DOHH2 (cell line): ENCODE data around the gene ARL15.

ENCODE experiments used
- H3F3A ChIP-seq: fragments of 200-600 bp; sonication (generic), shearing (Covaris generic); 2 replicates; pipeline ENCODE4 v1.6.0; 2016; ENCODE audit warnings: antibody characterized with exemption, mild to moderate bottlenecking; ENCODE audit not compliant: control insufficient read depth, insufficient read depth
- H3K27ac ChIP-seq: fragments of 200-600 bp; sonication (generic); 2 replicates; pipeline ENCODE4 v1.5.1; 2014; ENCODE audit warnings: low read depth, mild to moderate bottlenecking, low read length, moderate library complexity
- H3K27me3 ChIP-seq: fragments of 200-600 bp; sonication (generic); 2 replicates; pipeline ENCODE4 v1.6.1; 2014; ENCODE audit warnings: mild to moderate bottlenecking, low read length, mixed read lengths; ENCODE audit not compliant: control insufficient read depth
- H3K36me3 ChIP-seq: fragments of 200-600 bp; sonication (generic); 2 replicates; pipeline ENCODE4 v1.6.1; 2014; ENCODE audit warnings: mild to moderate bottlenecking, low read length, moderate library complexity, mixed read lengths; ENCODE audit not compliant: control insufficient read depth
- H3K4me1 ChIP-seq: fragments of 200-600 bp; sonication (generic); 2 replicates; pipeline ENCODE4 v1.6.1; 2014; ENCODE audit warnings: mild to moderate bottlenecking, low read length, mixed read lengths; ENCODE audit not compliant: control insufficient read depth
- H3K4me2 ChIP-seq: fragments of 200-600 bp; sonication (generic); 2 replicates; pipeline ENCODE4 v1.6.0; 2014; ENCODE audit warnings: mild to moderate bottlenecking, low read length, moderate library complexity
- H3K4me3 ChIP-seq: fragments of 200-600 bp; sonication (generic); 2 replicates; pipeline ENCODE4 v1.5.1; 2014; ENCODE audit warnings: mild to moderate bottlenecking, low read length, mixed read lengths
- H3K79me2 ChIP-seq: fragments of 200-600 bp; sonication (generic); 2 replicates; pipeline ENCODE4 v1.6.1; 2014; ENCODE audit warnings: mild to moderate bottlenecking, low read length, mixed read lengths; ENCODE audit not compliant: control insufficient read depth
- H3K9me2 ChIP-seq: fragments of 200-600 bp; sonication (generic); replicated peaks from 2 replicates; pipeline ENCODE4 v1.6.1; 2014; ENCODE audit warnings: mild to moderate bottlenecking, low read length, mixed read lengths; ENCODE audit not compliant: control insufficient read depth
- H3K9me3 ChIP-seq: fragments of 200-600 bp; sonication (generic); 2 replicates; pipeline ENCODE4 v1.6.1; 2014; ENCODE audit warnings: antibody characterized with exemption, low read length, mixed read lengths; ENCODE audit not compliant: control insufficient read depth, insufficient read depth
- H4K20me1 ChIP-seq: fragments of 200-600 bp; sonication (generic); 2 replicates; pipeline ENCODE4 v1.6.0; 2014; ENCODE audit warnings: low read depth, mild to moderate bottlenecking, antibody characterized with exemption, low read length, moderate library complexity; ENCODE audit not compliant: control insufficient read depth, insufficient read depth
- EZH2phosphoT487 ChIP-seq: fragments of 200-600 bp; sonication (generic); IDR thresholded peaks from 2 replicates; pipeline ENCODE4 v1.6.1; 2017; ENCODE audit warnings: borderline replicate concordance, mild to moderate bottlenecking, antibody characterized with exemption, low read length, moderate library complexity, mixed read lengths
- TF ChIP-seq, protein P1 (sequence below): fragments of 200-600 bp; sonication (generic); IDR thresholded peaks from one replicate; pipeline ENCODE4 v1.5.1; 2014; ENCODE audit warnings: antibody characterized with exemption, mild to moderate bottlenecking, low read depth, low read length; ENCODE audit not compliant: poor library complexity, severe bottlenecking

Gene ARL15

GRCh38 chr5:54229041-54229780, 81.2 kb downstream of the ARL15 start:
- Histone ChIP-seq H3K36me3 (no peaks in the 10 kb centered on the region), H3K4me1 (peaks cover 4% of the 10 kb centered on the region; the same call in 1 of the 2 replicates), H3K4me3 (no peak overlapping the region), H3K4me2 (no peak overlapping the region), H3K27ac (no peak overlapping the region), H3K9me3 (no peaks in the 10 kb centered on the region), H3K9me2 (no peaks in the 10 kb centered on the region), H4K20me1 (peaks cover 9% of the 10 kb centered on the region; the same call in 1 of the 2 replicates), H3K27me3 (0 out of 2 replicates have a peak, but pooled peaks cover 3% of the 10 kb centered on the region), H3F3A (no peaks in the 10 kb centered on the region), H3K79me2 (no peaks in the 10 kb centered on the region)
- TF ChIP-seq EZH2phosphoT487: no peak
- TF ChIP-seq, protein P1, sequence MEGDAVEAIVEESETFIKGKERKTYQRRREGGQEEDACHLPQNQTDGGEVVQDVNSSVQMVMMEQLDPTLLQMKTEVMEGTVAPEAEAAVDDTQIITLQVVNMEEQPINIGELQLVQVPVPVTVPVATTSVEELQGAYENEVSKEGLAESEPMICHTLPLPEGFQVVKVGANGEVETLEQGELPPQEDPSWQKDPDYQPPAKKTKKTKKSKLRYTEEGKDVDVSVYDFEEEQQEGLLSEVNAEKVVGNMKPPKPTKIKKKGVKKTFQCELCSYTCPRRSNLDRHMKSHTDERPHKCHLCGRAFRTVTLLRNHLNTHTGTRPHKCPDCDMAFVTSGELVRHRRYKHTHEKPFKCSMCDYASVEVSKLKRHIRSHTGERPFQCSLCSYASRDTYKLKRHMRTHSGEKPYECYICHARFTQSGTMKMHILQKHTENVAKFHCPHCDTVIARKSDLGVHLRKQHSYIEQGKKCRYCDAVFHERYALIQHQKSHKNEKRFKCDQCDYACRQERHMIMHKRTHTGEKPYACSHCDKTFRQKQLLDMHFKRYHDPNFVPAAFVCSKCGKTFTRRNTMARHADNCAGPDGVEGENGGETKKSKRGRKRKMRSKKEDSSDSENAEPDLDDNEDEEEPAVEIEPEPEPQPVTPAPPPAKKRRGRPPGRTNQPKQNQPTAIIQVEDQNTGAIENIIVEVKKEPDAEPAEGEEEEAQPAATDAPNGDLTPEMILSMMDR: peak; percentile 98

DNA sequence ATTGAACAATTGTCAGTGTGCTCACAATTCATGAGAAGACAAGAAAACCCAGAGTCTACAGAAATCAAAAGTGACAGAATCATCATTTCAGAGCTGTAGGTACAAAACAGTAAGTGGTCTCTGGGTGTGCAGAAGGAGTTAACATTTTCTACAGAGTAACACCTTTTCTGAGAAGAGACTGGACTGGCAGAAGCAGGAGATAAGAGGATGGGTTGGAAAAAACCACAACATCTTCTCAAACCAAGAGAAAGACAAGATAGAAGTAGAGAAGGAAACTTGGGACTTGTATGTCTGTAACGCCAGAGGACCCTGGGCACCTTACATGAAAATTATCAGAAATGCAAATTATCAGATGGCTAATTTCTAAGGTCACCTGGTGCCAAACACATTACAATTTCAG, 82.6 kb downstream of the ARL15 start:
- no peaks in the 10 kb centered on the region for H3K79me2 ChIP-seq
- H3K27ac ChIP-seq: no peak overlapping the region

DNA sequence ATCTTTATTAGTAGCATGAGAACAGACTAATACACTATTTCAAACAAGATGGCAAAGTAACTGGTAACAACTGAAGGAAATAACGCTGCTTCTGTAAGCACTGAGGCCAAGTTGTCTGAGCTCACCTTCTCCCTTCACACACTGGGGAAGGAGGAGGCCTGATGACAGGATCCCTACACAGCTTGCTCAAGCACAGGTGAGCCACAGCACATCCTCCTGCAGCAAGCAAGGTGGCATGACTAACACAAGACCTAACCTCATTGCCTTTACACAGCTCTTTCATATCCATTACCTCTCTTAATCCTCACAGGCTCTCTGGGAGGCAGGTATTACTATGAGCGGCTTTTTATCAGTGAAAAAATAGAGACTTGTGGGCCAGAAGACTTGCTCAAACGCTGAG, 83.3 kb downstream of the ARL15 start:
- Histone ChIP-seq H3K36me3 (no peaks in the 10 kb centered on the region), H3K27ac (no peak overlapping the region), H3F3A (no peaks in the 10 kb centered on the region), H3K79me2 (no peaks in the 10 kb centered on the region), H3K9me3 (no peaks in the 10 kb centered on the region), H3K27me3 (0 out of 2 replicates have a peak, but pooled peaks cover 3% of the 10 kb centered on the region), H3K4me2 (no peak overlapping the region), H4K20me1 (peaks cover 9% of the 10 kb centered on the region; the same call in 1 of the 2 replicates), H3K9me2 (no peaks in the 10 kb centered on the region), H3K4me3 (no peak overlapping the region), H3K4me1 (peaks cover 4% of the 10 kb centered on the region; the same call in 1 of the 2 replicates)
- TF ChIP-seq EZH2phosphoT487: no peak
- TF ChIP-seq, protein P1: no peak

More for the DNA sequence above, 82.6 kb downstream of the ARL15 start:
- peaks cover 4% of the 10 kb centered on the region; the same call in 1 of the 2 replicates for H3K4me1 ChIP-seq
- TF ChIP-seq, protein P1: no peak
- TF ChIP-seq EZH2phosphoT487: no peak
- H3F3A ChIP-seq: no peaks in the 10 kb centered on the region
- no peak overlapping the region for H3K4me3 ChIP-seq
- H3K4me2 ChIP-seq: no peak overlapping the region
- H3K27me3 ChIP-seq: 0 out of 2 replicates have a peak, but pooled peaks cover 3% of the 10 kb centered on the region
- no peaks in the 10 kb centered on the region for H3K9me3 ChIP-seq
- no peaks in the 10 kb centered on the region for H3K36me3 ChIP-seq
- H3K9me2 ChIP-seq: no peaks in the 10 kb centered on the region
- peaks cover 9% of the 10 kb centered on the region; the same call in 1 of the 2 replicates for H4K20me1 ChIP-seq
